SK-N-SH (cell line): ENCODE data around the gene CUEDC1.

Experiments
- CHD2 ChIP-seq: fragments of 150-350 bp; IDR thresholded peaks from 2 replicates; pipeline ENCODE4 v1.6.1; 2018; ENCODE audit warnings: low read length; ENCODE audit not compliant: partially characterized antibody
- EZH2phosphoT487 ChIP-seq: fragments of 200-600 bp; sonication (generic); IDR thresholded peaks from 2 replicates; pipeline ENCODE4 v1.6.1; 2017; ENCODE audit warnings: low read depth, mixed run types, mild to moderate bottlenecking, antibody characterized with exemption, moderate library complexity, borderline replicate concordance
- FOXM1 ChIP-seq: IDR thresholded peaks from 2 replicates; pipeline ENCODE4 v1.4.0; 2012; ENCODE audit warnings: low read depth, mild to moderate bottlenecking
- JUND ChIP-seq: IDR thresholded peaks from 2 replicates; pipeline ENCODE4 v1.4.0; 2012
- MXI1 ChIP-seq: IDR thresholded peaks from 2 replicates; pipeline ENCODE4 v1.6.1; 2012; ENCODE audit warnings: mild to moderate bottlenecking, low read depth, low read length, improper control_type of control experiment
- NRF1 ChIP-seq: IDR thresholded peaks from 2 replicates; pipeline ENCODE4 v1.6.1; 2012; ENCODE audit warnings: low read depth, mild to moderate bottlenecking, low read length
- POLR2AphosphoS5 ChIP-seq: IDR thresholded peaks from 2 replicates; pipeline ENCODE4 v1.6.1; 2012; ENCODE audit warnings: low read depth, low read length
- RAD21 ChIP-seq: IDR thresholded peaks from 2 replicates; pipeline ENCODE4 v1.6.1; 2012; ENCODE audit warnings: mild to moderate bottlenecking, low read length
- RXRA ChIP-seq: IDR thresholded peaks from 2 replicates; pipeline ENCODE4 v1.4.0; 2012; ENCODE audit warnings: low read depth, mild to moderate bottlenecking, borderline replicate concordance
- TEAD4 ChIP-seq: IDR thresholded peaks from 2 replicates; pipeline ENCODE4 v1.4.0; 2012; ENCODE audit warnings: mild to moderate bottlenecking, borderline replicate concordance; ENCODE audit not compliant: insufficient read depth
- TF ChIP-seq, protein P1 (sequence below): fragments of 200-600 bp; sonication (generic); IDR thresholded peaks from 2 replicates; pipeline ENCODE4 v1.6.1; 2017; ENCODE audit warnings: antibody characterized with exemption, mild to moderate bottlenecking, moderate library complexity
- TF ChIP-seq, protein P2 (sequence below): IDR thresholded peaks from 2 replicates; pipeline ENCODE4 v1.4.0; 2012; ENCODE audit warnings: low read depth
- TF ChIP-seq, protein P3 (sequence below): IDR thresholded peaks from 2 replicates; pipeline ENCODE4; 2012
- TF ChIP-seq, protein P4 (sequence below): IDR thresholded peaks from 2 replicates; pipeline ENCODE4 v1.6.1; 2012; ENCODE audit warnings: mild to moderate bottlenecking, low read depth, low read length, moderate library complexity

DNA sequence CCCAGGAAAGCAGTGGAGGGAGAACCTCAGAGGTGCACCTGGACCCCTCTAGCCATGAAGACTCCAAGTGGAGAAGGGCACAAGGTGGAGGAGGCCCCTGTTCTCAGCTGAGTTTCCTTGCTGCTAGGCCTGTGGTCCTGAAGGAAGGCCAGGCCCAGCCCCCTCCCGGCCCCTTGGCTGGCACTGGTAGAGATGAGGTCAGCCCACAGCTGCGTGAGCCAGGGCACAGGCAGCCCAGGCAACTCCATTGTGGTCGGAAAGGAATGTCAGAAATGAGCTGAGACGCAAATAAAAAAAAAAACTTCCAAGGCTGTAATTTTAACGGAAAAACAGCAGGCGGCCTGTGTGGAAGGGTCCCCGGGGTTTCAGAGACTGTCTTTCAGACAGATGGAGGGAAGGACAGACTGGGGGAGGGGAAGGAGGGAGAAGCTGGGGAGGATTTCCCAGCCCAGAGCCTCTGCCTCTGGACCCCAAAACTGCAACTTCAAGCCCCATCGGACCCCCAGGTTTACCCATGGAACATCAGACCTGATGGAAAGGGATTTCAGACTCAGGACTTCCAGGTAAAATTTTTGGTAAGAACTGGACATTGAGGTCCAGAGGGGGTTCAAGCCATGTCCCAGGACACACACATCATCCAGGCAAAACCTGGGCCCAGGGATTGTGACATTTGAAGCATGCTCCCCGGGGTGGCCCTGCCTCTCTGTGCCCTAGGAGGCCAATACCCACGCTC lies 79.8 kb downstream of the CUEDC1 start:
- TF ChIP-seq, protein P1, sequence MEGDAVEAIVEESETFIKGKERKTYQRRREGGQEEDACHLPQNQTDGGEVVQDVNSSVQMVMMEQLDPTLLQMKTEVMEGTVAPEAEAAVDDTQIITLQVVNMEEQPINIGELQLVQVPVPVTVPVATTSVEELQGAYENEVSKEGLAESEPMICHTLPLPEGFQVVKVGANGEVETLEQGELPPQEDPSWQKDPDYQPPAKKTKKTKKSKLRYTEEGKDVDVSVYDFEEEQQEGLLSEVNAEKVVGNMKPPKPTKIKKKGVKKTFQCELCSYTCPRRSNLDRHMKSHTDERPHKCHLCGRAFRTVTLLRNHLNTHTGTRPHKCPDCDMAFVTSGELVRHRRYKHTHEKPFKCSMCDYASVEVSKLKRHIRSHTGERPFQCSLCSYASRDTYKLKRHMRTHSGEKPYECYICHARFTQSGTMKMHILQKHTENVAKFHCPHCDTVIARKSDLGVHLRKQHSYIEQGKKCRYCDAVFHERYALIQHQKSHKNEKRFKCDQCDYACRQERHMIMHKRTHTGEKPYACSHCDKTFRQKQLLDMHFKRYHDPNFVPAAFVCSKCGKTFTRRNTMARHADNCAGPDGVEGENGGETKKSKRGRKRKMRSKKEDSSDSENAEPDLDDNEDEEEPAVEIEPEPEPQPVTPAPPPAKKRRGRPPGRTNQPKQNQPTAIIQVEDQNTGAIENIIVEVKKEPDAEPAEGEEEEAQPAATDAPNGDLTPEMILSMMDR = peak; percentile 80
- TF ChIP-seq, protein P2, sequence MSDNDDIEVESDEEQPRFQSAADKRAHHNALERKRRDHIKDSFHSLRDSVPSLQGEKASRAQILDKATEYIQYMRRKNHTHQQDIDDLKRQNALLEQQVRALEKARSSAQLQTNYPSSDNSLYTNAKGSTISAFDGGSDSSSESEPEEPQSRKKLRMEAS = peak; percentile 73
- peak; percentile 96 for TF ChIP-seq JUND
- no peak; the same call in 1 of the 2 replicates for TF ChIP-seq NRF1
- peak; percentile 86 for TF ChIP-seq POLR2AphosphoS5
- TF ChIP-seq MXI1 = no peak
- TF ChIP-seq EZH2phosphoT487 = no peak
- peak; percentile 55 for TF ChIP-seq RAD21
- TF ChIP-seq, protein P3, sequence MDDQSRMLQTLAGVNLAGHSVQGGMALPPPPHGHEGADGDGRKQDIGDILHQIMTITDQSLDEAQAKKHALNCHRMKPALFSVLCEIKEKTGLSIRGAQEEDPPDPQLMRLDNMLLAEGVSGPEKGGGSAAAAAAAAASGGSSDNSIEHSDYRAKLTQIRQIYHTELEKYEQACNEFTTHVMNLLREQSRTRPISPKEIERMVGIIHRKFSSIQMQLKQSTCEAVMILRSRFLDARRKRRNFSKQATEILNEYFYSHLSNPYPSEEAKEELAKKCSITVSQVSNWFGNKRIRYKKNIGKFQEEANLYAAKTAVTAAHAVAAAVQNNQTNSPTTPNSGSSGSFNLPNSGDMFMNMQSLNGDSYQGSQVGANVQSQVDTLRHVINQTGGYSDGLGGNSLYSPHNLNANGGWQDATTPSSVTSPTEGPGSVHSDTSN = peak; percentile 87
- TF ChIP-seq FOXM1 = peak; percentile 84
- peak; percentile 11 for TF ChIP-seq CHD2
- peak; percentile 98 for TF ChIP-seq RXRA
- TF ChIP-seq, protein P4, sequence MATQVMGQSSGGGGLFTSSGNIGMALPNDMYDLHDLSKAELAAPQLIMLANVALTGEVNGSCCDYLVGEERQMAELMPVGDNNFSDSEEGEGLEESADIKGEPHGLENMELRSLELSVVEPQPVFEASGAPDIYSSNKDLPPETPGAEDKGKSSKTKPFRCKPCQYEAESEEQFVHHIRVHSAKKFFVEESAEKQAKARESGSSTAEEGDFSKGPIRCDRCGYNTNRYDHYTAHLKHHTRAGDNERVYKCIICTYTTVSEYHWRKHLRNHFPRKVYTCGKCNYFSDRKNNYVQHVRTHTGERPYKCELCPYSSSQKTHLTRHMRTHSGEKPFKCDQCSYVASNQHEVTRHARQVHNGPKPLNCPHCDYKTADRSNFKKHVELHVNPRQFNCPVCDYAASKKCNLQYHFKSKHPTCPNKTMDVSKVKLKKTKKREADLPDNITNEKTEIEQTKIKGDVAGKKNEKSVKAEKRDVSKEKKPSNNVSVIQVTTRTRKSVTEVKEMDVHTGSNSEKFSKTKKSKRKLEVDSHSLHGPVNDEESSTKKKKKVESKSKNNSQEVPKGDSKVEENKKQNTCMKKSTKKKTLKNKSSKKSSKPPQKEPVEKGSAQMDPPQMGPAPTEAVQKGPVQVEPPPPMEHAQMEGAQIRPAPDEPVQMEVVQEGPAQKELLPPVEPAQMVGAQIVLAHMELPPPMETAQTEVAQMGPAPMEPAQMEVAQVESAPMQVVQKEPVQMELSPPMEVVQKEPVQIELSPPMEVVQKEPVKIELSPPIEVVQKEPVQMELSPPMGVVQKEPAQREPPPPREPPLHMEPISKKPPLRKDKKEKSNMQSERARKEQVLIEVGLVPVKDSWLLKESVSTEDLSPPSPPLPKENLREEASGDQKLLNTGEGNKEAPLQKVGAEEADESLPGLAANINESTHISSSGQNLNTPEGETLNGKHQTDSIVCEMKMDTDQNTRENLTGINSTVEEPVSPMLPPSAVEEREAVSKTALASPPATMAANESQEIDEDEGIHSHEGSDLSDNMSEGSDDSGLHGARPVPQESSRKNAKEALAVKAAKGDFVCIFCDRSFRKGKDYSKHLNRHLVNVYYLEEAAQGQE = peak; percentile 79
- TF ChIP-seq TEAD4 = peak; percentile 99
